Left renal pelvis (tissue), 4 donors: ENCODE data around the gene GPX6. TPM values are rescaled to one million over a fixed set of nuclear protein-coding genes. Genes with fewer than 3 reads are reported as not detected.
"Not testable (repeated sequence)": the region's sequence is repeated elsewhere in the genome, so short reads cannot be mapped to it uniquely, and the experiment has no call there.

Experiments used
- DNase-seq, 4 donors: peaks; one replicate each; pipeline ENCODE4 v3.0.0-alpha.2; 2013; ENCODE audit warnings: low read depth in 4 of 4, low spot score in 3 of 4
- polyA plus RNA-seq, 4 donors: library from polyadenylated mRNA; unstranded; fragments of 120-200 nt; gene quantifications; one replicate each; pipeline ENCODE4 v1.2.1, GENCODE V29; 2013; ENCODE audit not compliant: insufficient read length in 4 of 4

The GPX6 gene
- polyA plus RNA-seq, 4 donors: not detected

DNA sequence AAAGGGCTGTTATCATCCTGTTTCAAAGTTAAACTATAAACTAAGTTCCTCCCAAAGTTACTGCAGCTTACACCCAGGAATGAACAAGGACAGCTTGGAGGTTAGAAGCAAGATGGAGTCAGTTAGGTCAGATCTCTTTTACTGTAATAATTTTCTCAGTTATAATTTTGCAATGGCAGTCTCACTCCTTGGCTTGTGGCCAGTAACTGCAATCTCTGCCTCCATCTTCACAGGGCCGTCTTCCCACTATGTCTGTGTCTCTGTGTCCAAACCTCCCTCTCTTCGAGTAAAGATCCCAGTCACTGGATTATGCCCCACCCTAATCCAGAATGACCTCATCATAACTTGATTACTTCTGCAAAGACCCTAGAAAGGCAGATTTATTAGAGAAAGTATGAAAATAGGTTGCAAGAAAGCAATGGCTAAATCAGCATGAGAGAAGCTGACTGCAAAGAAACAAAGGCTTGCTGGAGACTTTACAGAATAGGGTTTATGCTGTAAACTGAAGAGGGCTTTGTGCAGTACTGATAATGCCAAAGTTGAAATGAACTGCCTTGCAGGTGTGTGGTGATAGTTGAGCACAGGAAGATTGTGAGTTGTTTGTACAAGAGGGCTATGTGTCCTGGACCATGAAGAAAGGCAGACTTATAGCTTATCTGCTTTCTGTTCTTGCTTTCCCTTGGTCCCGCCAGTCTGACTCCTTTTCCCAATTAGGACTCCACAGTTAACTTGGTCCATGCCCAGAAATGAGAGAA is 28.4 kb downstream of the GPX6 start:
- DNase-seq: no peak

DNA sequence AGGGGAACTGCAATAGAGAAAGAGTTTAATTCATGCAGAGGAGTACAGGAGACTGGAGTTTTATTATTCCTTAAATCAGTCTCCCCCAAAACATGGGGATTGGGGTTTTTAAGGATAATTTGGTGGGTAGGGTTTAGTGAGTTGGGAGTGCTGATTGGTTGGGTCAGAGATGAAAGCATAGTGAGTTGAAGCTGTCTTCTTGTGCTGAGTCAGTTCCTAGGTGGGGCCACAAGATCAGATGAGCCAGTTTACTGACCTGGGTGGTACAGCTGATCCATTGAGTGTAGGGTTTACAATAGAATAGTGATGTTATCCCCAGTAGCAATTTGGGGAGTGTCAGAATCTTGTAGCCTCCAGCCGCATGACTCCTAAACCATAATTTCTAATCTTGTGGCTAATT is 29.1 kb downstream of the GPX6 start:
- no peak for DNase-seq

DNA sequence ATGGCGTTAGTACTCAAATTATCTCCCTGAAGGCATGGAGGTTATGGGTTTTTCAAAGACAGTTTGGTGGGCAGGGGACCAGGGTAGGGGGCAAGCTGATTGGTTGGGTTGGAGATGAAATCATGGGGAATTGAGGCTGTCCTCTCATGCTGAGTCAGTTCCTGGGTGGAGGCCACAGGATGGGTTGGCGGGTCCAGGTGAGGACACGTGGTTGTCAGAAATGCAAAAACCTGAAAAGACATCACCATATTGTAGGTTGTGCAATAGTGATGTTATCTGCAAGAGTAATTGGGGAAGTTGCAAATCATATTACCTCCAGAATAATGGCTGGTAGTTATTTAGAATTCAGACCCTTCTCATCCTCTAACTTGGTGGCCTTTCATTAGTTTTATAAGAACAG is 30.1 kb downstream of the GPX6 start:
- no peak for DNase-seq

DNA sequence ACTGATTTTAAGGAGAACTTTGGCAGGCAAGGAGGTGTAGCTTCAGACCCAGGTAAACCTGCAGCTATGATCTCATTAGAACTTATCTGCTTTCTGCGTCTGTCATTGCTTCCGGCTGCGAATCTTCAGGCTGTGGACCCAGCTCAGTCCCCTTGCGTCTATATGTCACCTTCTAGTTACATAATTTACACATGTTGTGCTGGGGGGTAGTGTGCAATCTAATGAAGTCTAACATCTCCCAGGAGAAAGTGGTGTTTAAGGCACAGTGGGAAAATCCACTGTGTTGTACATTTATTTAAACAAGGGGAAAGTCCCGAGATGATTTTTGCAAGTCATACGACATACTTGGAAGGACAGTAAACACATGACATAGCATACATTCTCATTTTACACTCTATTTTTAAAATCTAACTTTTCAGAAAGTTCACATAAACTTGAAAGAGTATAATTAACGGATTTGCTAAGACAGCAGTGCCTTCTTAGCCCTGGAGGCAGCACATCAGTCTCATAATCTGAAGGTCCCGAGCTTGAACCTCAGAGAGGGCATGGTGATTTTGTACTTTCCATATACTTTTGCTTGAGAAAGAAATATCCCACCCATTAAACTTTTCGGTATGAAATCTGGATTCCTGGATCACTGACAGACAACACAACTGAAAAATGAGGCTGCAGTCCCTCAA is 35.2 kb downstream of the GPX6 start:
- no peak for DNase-seq

DNA sequence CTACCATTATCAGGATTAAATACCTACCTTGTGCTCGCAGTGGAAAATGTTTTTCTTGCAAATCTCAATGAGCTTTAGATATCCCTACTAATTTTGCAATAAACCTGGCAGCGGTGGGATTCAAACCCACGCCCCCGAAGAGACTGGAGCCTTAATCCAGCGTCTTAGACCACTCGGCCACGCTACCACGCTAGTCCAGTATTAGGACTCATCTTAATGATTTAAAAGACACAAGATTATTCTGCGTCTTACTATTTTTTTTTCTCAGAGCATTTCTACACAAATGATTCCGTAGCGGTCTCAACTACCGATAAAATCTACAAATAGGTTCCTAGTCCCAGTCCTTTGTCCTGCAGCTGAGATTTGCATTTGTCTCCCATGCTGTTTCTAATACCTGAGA is 37.1 kb downstream of the GPX6 start:
- DNase-seq: no peak

DNA sequence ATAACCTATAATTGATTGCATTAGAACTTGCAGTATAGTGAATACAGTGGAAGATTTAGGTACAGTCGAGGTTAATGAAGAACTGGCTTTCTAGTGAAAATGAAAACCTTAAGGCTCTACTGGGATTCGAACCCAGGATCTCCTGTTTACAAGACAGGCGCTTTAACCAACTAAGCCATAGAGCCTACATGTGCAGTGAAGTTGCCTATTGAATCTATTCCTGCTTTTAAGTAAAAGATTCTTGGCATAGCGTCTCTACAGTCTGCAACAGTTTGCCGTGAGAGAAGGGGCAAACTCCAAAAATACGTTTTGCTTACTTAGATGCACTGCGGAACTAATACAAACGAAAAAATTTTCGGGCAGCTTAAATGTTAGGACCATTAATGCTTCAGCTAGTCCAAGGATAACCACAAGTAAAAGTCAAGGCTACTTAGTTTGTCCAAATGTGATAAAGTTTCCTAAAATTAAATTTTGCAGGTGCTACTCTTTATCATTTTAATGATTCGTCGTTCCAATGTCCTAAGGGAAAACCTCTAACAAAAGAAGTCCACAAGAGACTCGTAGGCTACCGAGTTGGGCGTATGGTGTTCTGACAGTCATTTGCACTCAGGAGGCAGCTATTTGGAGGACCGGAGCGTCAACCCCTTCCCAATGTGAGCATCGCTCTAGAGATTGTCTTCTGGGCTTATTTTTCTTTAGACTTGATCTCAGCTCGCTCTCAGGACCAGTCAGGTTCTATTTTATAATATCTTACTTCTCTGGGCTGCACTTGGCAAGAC is 41.0 kb downstream of the GPX6 start:
- DNase-seq: no peak

DNA sequence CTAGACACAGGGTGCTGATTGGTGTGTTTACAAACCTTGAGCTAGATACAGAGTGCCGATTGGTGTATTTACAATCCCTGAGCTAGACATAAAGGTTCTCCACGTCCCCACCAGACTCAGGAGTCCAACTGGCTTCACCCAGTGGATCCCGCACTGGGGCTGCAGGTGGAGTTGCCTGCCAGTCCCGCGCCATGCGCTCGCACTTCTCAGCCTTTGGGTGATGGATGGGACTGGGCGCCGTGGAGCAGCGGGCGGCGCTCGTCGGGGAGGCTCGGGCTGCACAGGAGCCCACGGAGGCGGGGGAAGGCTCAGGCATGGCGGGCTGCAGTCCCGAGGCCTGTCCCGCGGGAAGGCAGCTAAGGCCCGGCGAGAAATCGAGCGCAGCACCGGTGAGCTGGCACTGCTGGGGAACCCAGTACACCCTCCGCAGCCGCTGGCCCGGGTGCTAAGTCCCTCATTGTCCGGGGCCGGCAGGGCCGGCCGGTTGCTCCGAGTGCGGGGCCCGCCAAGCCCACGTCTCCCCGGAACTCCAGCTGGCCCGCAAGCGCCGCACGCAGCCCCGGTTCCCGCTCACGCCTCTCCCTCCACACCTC is 46.3 kb downstream of the GPX6 start:
- not testable (repeated sequence) for DNase-seq

DNA sequence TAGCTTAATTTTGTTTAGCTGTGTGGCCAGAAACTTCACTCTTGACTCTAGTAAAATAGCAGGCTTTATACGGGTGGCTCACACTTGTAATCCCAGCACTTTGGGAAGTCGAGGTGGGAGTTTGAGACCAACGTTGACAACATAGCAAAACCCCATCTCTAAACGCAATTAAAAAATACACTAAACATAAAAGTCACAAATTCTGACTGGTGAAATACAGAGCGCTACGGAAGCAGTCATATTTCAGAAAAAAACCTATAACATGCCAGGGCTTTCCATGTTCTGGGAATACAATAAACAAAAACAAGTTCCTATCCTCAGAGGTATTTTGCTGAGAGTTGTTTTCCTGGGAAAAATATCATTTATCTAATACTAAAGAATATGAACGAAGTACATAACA is 47.5 kb downstream of the GPX6 start:
- DNase-seq: no peak

DNA sequence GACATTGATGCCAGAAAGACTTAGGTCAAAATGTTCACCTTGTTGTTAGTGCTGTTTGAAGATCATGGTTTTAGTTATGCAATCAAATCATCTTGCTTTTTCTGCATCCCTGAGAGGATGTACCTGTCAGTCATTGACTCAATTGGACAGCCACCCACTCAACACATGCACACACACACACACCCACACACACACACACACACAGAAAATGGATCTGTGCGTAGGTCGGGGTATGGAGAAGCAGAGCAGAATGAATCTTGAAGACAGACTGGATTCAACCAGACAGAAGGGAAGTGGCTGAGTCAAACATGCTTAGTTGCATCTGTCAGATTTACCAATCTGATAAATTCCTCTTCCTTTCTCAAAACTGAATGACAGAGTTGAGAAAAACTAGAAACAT is 53.2 kb downstream of the GPX6 start:
- no peak for DNase-seq

DNA sequence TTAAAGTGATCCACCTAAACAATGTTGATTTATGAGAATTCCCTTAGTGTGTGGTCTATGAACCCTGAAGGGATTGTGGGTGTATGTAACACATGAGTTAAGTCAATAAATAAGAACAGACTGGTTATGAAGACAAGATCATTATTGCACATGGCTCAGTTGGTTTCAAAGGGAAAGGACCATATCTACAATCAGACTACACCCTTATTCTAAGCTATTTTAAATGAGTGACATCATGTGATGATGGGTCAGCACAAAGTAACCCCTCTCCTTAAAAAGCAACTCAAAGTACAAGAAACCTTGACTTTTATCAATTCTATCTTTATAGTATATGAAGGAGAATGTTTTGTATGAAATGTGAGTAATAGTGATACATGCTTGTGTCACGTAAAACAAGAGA is 57.0 kb downstream of the GPX6 start:
- DNase-seq: no peak

Other genes with a start within 250 kb of the GPX6 start
- gene ZSCAN26, start 248.7 kb downstream of the GPX6 start, polyA plus RNA-seq: 10 to 100 TPM; 36.4 to 40.3 (median 37.8) TPM
- gene PGBD1, start 234.2 kb downstream of the GPX6 start, polyA plus RNA-seq: 10 to 100 TPM in 3 of 4 donors, 1 to 10 TPM in 1; 9.6 to 12.3 (median 10.8) TPM
- gene ZSCAN31, start 179.6 kb downstream of the GPX6 start, polyA plus RNA-seq: 10 to 100 TPM in 3 of 4 donors, 1 to 10 TPM in 1; 9.1 to 11.0 (median 10.5) TPM
- 10 to 100 TPM in 2 of 4 donors, 1 to 10 TPM in 2; 8.8 to 12.2 (median 10.4) TPM for gene ZKSCAN3, start 165.8 kb downstream of the GPX6 start, polyA plus RNA-seq
- 10 to 100 TPM; 10.9 to 16.8 (median 15.0) TPM for gene ZSCAN12, start 116.0 kb downstream of the GPX6 start, polyA plus RNA-seq
- 10 to 100 TPM; 13.1 to 17.8 (median 15.3) TPM for gene ZSCAN23, start 72.3 kb downstream of the GPX6 start, polyA plus RNA-seq
- not detected for gene GPX5, start 10.1 kb upstream of the GPX6 start, polyA plus RNA-seq